Glutamatergic neuron (in vitro differentiated cells): Measurements from ENCODE around the gene CLIC3. TPM values are rescaled to one million over a fixed set of nuclear protein-coding genes. Genes with fewer than 3 reads are reported as not detected.

Source experiments
- DNase-seq: peaks from one replicate; pipeline ENCODE4 v3.0.0; 2022
- H3K27ac Mint-ChIP-seq: one replicate; pipeline ENCODE4 v1.8.0; 2020; ENCODE audit warnings: mild to moderate bottlenecking, mixed read lengths, inconsistent platforms; ENCODE audit not compliant: unreplicated experiment
- H3K27me3 Mint-ChIP-seq: one replicate; pipeline ENCODE4 v1.8.0; 2020; ENCODE audit warnings: mild to moderate bottlenecking, moderate library complexity, mixed read lengths, inconsistent platforms; ENCODE audit not compliant: unreplicated experiment
- H3K36me3 Mint-ChIP-seq: one replicate; pipeline ENCODE4 v1.8.0; 2020; ENCODE audit warnings: mild to moderate bottlenecking, mixed read lengths, inconsistent platforms; ENCODE audit not compliant: unreplicated experiment
- H3K4me1 Mint-ChIP-seq: one replicate; pipeline ENCODE4 v1.8.0; 2020; ENCODE audit warnings: mild to moderate bottlenecking, low read depth, mixed read lengths, inconsistent platforms; ENCODE audit not compliant: unreplicated experiment
- H3K4me3 Mint-ChIP-seq: one replicate; pipeline ENCODE4 v1.8.0; 2020; ENCODE audit warnings: mild to moderate bottlenecking, mixed read lengths, inconsistent platforms; ENCODE audit not compliant: unreplicated experiment
- H3K9me3 Mint-ChIP-seq: one replicate; pipeline ENCODE4 v1.8.0; 2020; ENCODE audit warnings: mild to moderate bottlenecking, moderate library complexity, mixed read lengths, inconsistent platforms; ENCODE audit not compliant: unreplicated experiment
- total RNA-seq: library from RNA; stranded (reverse); fragmentation: NEBNext Ultra II Directional; extraction: Animal tissue kit (Norgen Biotek cat#: 25700); gene quantifications from one replicate; pipeline ENCODE4 v1.2.1, GENCODE V29; 2021; ENCODE audit not compliant: unreplicated experiment
- TF ChIP-seq, protein P1 (sequence below): fragments of 200-600 bp; sonication (generic); IDR thresholded peaks from one replicate; pipeline ENCODE4 v1.5.0; 2021; ENCODE audit not compliant: partially characterized antibody, unreplicated experiment

CLIC3 gene
- total RNA-seq, 1 donor from 2014 or later = not detected

DNA sequence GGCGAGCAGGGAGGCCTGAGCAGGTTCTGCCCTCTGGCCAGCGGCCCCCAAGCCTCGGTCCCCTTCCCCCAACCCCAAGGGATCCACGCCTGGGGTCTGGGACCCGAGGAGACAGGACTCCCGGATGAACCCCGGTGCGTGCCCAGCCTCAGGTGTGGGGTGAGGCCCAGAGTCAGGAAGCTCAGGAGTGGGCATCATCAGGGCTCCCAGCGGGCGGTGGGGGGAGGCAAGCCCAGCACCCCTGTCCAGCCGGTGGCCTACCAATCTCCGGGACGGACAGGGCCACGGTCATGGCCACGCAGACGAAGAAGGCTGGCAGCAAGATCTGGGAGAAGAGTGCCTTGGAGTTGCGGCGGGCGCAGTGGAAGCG is 17.2 kb upstream of the CLIC3 start:
- no peak for DNase-seq
- H3K4me3 Mint-ChIP-seq = no peak overlapping the region
- no peak overlapping the region for H3K27ac Mint-ChIP-seq
- no peaks in the 10 kb centered on the region for H3K4me1 Mint-ChIP-seq
- TF ChIP-seq, protein P1, sequence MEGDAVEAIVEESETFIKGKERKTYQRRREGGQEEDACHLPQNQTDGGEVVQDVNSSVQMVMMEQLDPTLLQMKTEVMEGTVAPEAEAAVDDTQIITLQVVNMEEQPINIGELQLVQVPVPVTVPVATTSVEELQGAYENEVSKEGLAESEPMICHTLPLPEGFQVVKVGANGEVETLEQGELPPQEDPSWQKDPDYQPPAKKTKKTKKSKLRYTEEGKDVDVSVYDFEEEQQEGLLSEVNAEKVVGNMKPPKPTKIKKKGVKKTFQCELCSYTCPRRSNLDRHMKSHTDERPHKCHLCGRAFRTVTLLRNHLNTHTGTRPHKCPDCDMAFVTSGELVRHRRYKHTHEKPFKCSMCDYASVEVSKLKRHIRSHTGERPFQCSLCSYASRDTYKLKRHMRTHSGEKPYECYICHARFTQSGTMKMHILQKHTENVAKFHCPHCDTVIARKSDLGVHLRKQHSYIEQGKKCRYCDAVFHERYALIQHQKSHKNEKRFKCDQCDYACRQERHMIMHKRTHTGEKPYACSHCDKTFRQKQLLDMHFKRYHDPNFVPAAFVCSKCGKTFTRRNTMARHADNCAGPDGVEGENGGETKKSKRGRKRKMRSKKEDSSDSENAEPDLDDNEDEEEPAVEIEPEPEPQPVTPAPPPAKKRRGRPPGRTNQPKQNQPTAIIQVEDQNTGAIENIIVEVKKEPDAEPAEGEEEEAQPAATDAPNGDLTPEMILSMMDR = no peak
- peaks cover 4% of the 10 kb centered on the region for H3K27me3 Mint-ChIP-seq
- no peaks in the 10 kb centered on the region for H3K36me3 Mint-ChIP-seq
- peaks cover 1% of the 10 kb centered on the region for H3K9me3 Mint-ChIP-seq

DNA sequence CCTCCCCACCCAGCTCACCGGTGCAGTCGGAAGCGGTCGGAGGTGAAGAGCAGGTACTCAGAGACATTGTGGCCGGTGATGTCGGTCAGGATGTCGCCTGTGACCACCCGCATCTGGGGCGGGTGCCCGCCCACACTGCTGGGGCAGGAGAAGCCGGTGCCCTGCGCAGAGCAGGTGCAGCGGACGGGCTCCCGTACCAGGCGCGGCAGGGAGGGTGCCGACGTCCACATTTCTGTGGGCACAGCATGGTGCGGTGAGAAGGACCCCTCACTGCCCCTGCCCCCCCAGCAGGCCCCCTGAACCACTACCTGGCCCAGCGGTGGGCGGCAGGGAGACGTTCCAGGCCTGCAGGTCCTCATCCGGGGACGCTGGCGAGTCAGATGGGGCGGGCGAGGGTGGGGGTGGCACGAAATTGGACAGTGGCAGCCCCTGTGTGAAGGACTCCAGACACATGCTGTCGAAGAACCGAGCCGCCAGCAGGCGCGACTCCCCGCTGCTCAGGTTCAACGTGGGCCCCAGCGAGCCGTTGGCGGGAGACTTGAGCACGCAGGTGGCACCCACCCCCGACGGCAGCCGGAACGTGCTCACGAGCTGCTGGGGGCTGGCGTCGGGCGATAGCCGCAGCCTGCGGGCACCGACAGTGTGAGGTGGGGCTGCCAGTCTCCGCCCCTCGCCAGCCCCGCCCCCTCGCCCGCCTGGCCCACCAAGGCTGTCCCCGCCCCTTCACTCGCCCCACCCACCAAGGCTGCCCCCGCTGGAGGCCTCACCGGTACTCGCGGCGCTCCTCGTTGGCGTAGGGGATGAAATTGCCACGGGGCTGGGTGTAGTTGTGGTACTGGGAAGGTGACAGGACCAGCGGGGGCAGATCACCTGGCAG is 16.6 kb upstream of the CLIC3 start:
- H3K27me3 Mint-ChIP-seq = peaks cover 4% of the 10 kb centered on the region
- no peaks in the 10 kb centered on the region for H3K36me3 Mint-ChIP-seq
- H3K9me3 Mint-ChIP-seq = peaks cover 1% of the 10 kb centered on the region
- no peak overlapping the region for H3K4me3 Mint-ChIP-seq
- no peak overlapping the region for H3K27ac Mint-ChIP-seq
- no peak for DNase-seq
- TF ChIP-seq, protein P1 = no peak
- H3K4me1 Mint-ChIP-seq = no peaks in the 10 kb centered on the region

DNA sequence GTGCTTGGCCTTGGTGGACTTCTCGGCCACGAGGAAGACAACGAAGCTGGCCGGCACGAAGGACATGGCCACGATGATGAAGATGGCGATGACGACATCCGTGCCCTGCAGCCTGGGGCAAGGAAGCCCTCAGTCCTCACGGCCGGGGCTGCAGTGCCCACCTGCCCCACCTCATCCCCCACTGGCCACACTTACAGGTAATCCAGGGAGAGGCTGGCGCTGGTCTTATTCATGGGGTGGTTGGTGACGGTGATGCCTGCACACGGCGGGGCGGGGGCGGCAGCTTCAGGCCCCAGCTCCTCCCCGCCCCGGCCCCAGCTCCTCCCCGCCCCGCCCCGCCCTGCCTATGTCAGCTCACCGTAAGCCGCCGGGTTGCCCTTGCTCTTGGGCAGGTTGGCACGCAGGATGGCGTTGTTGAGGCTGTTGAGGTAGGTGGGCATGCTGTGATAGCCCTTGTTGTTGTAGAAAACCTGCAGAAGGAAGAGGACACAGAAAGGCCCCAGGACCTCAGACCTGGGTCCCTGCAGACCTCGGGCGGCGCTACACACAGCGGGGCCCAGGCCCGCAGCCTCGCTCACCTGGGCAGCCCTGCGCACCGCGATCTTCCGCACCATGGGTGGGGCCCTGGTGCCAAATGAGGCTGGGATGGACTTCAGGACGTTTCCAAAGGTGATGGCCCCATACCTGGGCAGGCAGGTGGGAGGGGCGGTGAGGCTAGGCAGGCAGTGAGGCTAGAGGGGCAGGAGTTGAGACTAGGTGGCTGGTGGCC is 15.7 kb upstream of the CLIC3 start:
- Mint-ChIP-seq H3K9me3 (peaks cover 1% of the 10 kb centered on the region), H3K4me1 (no peaks in the 10 kb centered on the region), H3K27ac (no peak overlapping the region), H3K27me3 (peaks cover 3% of the 10 kb centered on the region), H3K36me3 (no peaks in the 10 kb centered on the region), H3K4me3 (no peak overlapping the region)
- DNase-seq = no peak
- TF ChIP-seq, protein P1 = no peak

DNA sequence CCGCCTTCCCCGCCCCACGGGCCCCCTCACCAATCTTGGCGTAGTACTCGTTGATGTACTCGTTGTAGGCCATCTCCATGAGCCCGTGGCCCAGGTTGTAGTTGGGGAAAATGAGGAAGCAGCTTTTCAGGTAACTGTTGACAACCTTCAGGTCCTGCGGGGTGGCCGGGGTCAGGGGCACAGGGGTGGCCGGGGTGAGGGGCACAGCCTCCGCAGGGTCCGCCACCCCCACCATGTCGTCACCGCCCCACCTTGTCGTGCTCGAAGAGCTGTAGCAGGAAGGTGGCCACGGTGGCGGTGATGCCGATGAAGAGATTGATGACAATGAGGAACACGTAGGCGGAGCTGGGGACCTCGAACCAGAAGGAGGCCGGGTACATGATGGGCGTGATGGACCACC is 14.8 kb upstream of the CLIC3 start:
- Mint-ChIP-seq H3K4me3 (no peak overlapping the region), H3K27me3 (peaks cover under 1% of the 10 kb centered on the region), H3K9me3 (peaks cover 1% of the 10 kb centered on the region), H3K36me3 (no peaks in the 10 kb centered on the region), H3K4me1 (peaks cover under 1% of the 10 kb centered on the region), H3K27ac (no peak overlapping the region)
- TF ChIP-seq, protein P1 = no peak
- DNase-seq = no peak
